CD4-positive, alpha-beta T cell (primary cell): ENCODE results near the gene AAK1. TPM values are rescaled to one million over a fixed set of nuclear protein-coding genes. Genes with fewer than 3 reads are reported as not detected.

Experiments
- ATAC-seq: fragments of 200-7000 bp; cut with Tn5 transposase; one replicate; pipeline ENCODE4 v1.10.0; 2022; ENCODE audit warnings: mild to moderate bottlenecking; ENCODE audit not compliant: poor library complexity
- CTCF ChIA-PET: fragments of 350-600 bp; sonication (Branson Sonifier 250); formaldehyde crosslinking; loops from one replicate; lab custom pipeline; 2021; ENCODE audit warnings: antibody characterized with exemption, inconsistent platforms; lab: Charles Lee
- POLR2A ChIA-PET: fragments of 350-600 bp; sonication (Branson Sonifier 250); formaldehyde crosslinking; loops from one replicate; lab custom pipeline; 2021; ENCODE audit warnings: antibody characterized with exemption, inconsistent platforms; lab: Charles Lee
- DNase-seq, 14 experiments: peaks; one replicate each; pipeline ENCODE4 v3.0.0-alpha.2; 2013 to 2020; ENCODE audit warnings: mixed read lengths in 2 of 14
- H3K27ac ChIP-seq, 2 donors: one replicate each; pipeline versions ENCODE4 v1.5.1 to v1.7.0; 2013; ENCODE audit warnings: low read length in 2 of 2, low read depth in 1 of 2, mild to moderate bottlenecking in 1 of 2
- H3K27me3 ChIP-seq, 2 experiments: 1 replicate in 1 of 2; 2 replicates in 1 of 2; pipeline versions ENCODE4 v1.6.1 to v1.7.0; 2013; ENCODE audit warnings: low read length in 2 of 2, control low read depth in 1 of 2, mild to moderate bottlenecking in 1 of 2, moderate library complexity in 1 of 2; ENCODE audit not compliant: insufficient read depth in 2 of 2, control insufficient read depth in 1 of 2
- H3K36me3 ChIP-seq: one replicate; pipeline ENCODE4 v1.6.1; 2013; ENCODE audit warnings: low read length, control low read depth; ENCODE audit not compliant: insufficient read depth
- H3K4me1 ChIP-seq: one replicate; pipeline ENCODE4 v1.6.1; 2013; ENCODE audit warnings: low read length, control low read depth; ENCODE audit not compliant: insufficient read depth
- H3K4me3 ChIP-seq: one replicate; pipeline ENCODE4 v1.5.1; 2013; ENCODE audit warnings: mild to moderate bottlenecking, low read length, moderate library complexity
- H3K9me3 ChIP-seq, 2 experiments: 1 replicate in 1 of 2; 2 replicates in 1 of 2; pipeline versions ENCODE4 v1.6.1 to v1.7.0; 2013; ENCODE audit warnings: low read length in 2 of 2, mild to moderate bottlenecking in 2 of 2, control low read depth in 1 of 2, moderate library complexity in 1 of 2; ENCODE audit not compliant: control insufficient read depth in 1 of 2, insufficient read depth in 1 of 2
- H3K27ac Mint-ChIP-seq: one replicate; pipeline ENCODE4 v1.8.0; 2020; ENCODE audit warnings: mixed read lengths
- H3K27me3 Mint-ChIP-seq: one replicate; pipeline ENCODE4 v1.8.0; 2021; ENCODE audit warnings: mixed read lengths
- H3K36me3 Mint-ChIP-seq: one replicate; pipeline ENCODE4 v1.8.0; 2021; ENCODE audit warnings: low read depth, mixed read lengths
- H3K4me1 Mint-ChIP-seq: one replicate; pipeline ENCODE4 v1.8.0; 2021; ENCODE audit warnings: low read depth, mixed read lengths
- H3K4me3 Mint-ChIP-seq: one replicate; pipeline ENCODE4 v1.8.0; 2020; ENCODE audit warnings: mild to moderate bottlenecking, mixed read lengths
- H3K9me3 Mint-ChIP-seq: one replicate; pipeline ENCODE4 v1.8.0; 2020; ENCODE audit warnings: mixed read lengths
- intact Hi-C, 2 experiments: fragments of 100-400 bp; cut with DNase I in 1 of 2; cut with micrococcal nuclease in 1 of 2; formaldehyde crosslinking; loops; one replicate each; pipeline versions ENCODE4 v1.15.1 to v1.9.0; 2023 to 2025; cut with DNase I, micrococcal nuclease
- total RNA-seq, 174 experiments: library from RNA in 2 of 174; stranded (reverse) in 2 of 174; gene quantifications; one replicate each; pipeline ENCODE4 v1.2.3 and lab custom pipeline; 2021 to 2026
- TF ChIP-seq, protein P1 (sequence below): fragments of 200-600 bp; IDR thresholded peaks from one replicate; pipeline ENCODE4 v1.8.0; 2022; ENCODE audit warnings: antibody characterized with exemption, mild to moderate bottlenecking

Gene AAK1
- total RNA-seq, 2 experiments from 2014 or later, result 201 to 208 TPM

DNA sequence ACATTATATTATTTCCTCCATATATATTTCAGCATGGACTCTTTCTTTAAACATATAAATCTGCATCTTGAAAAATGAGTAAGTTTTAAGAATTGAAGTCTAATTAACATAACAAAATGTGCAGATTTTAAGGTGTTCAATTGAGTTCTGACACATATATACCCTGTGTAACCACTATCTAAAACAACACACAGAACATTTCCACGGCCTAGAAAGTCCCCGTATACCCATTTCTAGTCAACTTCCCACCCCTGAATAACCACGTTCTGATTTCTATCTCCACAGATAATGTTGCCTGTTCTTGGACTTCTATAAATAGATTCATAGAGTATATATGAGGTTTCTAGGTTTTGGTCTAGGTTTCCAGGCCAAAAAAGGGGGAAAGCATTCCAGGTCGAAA, 87.5 kb downstream of the AAK1 start:
- no peaks in the 10 kb centered on the region for H3K9me3 ChIP-seq
- CTCF ChIA-PET, result interaction anchor here (2.0 kb wide), 1 partner anchor 10 kb away, joined by 9 read pairs; no protein-coding TSS in a partner anchor
- H3K27ac ChIP-seq, result peak overlapping the region in 1 of 2 donors; percentile 5
- POLR2A ChIA-PET, result interaction anchor here (0.6 to 1.8 kb wide), 2 partner anchors 9 to 186 kb away, joined by 3 to 7 read pairs; no protein-coding TSS in a partner anchor
- Mint-ChIP-seq H3K27me3 (no peaks in the 10 kb centered on the region), H3K27ac (peak overlapping the region; percentile 62), H3K9me3 (no peaks in the 10 kb centered on the region), H3K36me3 (peaks cover 59% of the 10 kb centered on the region), H3K4me1 (peaks cover 87% of the 10 kb centered on the region), H3K4me3 (peak overlapping the region; percentile 6)
- H3K27me3 ChIP-seq, result no peaks in the 10 kb centered on the region
- intact Hi-C loops, result loop anchor here in 1 of 2 experiments (2.0 kb wide), 1 partner anchor 69 kb away; no protein-coding TSS in a partner anchor
- peaks cover 47% of the 10 kb centered on the region for H3K4me1 ChIP-seq
- DNase-seq (no peak), ATAC-seq (no peak)
- peaks cover 34% of the 10 kb centered on the region for H3K36me3 ChIP-seq
- TF ChIP-seq, protein P1, sequence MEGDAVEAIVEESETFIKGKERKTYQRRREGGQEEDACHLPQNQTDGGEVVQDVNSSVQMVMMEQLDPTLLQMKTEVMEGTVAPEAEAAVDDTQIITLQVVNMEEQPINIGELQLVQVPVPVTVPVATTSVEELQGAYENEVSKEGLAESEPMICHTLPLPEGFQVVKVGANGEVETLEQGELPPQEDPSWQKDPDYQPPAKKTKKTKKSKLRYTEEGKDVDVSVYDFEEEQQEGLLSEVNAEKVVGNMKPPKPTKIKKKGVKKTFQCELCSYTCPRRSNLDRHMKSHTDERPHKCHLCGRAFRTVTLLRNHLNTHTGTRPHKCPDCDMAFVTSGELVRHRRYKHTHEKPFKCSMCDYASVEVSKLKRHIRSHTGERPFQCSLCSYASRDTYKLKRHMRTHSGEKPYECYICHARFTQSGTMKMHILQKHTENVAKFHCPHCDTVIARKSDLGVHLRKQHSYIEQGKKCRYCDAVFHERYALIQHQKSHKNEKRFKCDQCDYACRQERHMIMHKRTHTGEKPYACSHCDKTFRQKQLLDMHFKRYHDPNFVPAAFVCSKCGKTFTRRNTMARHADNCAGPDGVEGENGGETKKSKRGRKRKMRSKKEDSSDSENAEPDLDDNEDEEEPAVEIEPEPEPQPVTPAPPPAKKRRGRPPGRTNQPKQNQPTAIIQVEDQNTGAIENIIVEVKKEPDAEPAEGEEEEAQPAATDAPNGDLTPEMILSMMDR, result no peak
- H3K4me3 ChIP-seq, result no peak overlapping the region

DNA sequence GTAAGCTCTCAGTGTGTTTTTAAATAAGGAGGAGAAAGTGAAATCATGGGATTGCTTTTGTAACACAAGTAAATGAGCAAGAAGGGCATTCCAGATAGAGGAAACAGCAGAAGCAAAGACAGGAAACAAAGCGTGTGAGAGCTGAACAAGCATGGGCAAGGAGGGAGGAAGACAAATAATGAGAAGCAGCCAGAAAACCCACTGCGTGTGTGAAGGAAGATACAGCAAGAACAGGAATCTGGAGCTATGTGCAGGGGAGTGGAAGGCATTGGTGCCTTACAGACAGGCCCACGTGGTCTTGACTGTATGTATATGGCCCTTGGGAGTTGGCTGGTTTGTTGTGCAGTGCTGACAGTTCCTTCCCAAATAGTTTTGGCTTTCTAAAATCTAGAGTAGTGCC, 88.6 kb downstream of the AAK1 start:
- peak; percentile 23 for ATAC-seq

DNA sequence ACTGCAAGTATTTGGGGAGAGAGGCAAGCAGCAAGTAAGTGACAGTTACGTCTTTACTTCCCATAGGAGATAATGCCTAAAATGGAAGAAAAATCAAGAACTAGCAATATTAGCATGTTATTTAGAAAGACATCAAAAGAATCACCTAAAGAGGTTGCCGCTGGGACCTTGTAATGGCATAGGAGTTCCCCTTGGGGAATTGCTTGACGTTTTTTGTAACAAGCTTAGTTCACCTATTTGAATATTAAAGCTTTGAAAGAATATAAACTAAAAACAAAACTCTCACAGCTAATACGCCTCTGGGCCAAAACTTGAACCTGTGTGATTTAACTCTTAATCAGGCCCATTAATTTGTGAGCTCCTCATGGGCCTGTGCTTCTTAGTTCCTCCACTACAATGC, 89.0 kb downstream of the AAK1 start:
- peaks cover 72% of the 10 kb centered on the region for H3K36me3 Mint-ChIP-seq
- Histone ChIP-seq H3K27ac (no peak overlapping the region), H3K36me3 (peaks cover 36% of the 10 kb centered on the region), H3K4me1 (peaks cover 38% of the 10 kb centered on the region), H3K9me3 (no peaks in the 10 kb centered on the region), H3K4me3 (no peak overlapping the region), H3K27me3 (no peaks in the 10 kb centered on the region)
- intact Hi-C loops, result no loop called here
- peak overlapping the region; percentile 62 for H3K27ac Mint-ChIP-seq
- peak overlapping the region; percentile 1 for H3K4me3 Mint-ChIP-seq
- TF ChIP-seq, protein P1, result no peak
- H3K9me3 Mint-ChIP-seq, result no peaks in the 10 kb centered on the region
- peaks cover 83% of the 10 kb centered on the region for H3K4me1 Mint-ChIP-seq
- ATAC-seq (no peak), DNase-seq (no peak)
- POLR2A ChIA-PET, result interaction anchor here (0.6 to 1.4 kb wide), 3 partner anchors 10 to 87 kb away, joined by 3 to 4 read pairs (median 3); no protein-coding TSS in a partner anchor
- CTCF ChIA-PET, result interaction anchor here (0.8 to 3.3 kb wide), 3 partner anchors 11 to 170 kb away, joined by 3 to 14 read pairs (median 3); no protein-coding TSS in a partner anchor
- H3K27me3 Mint-ChIP-seq, result no peaks in the 10 kb centered on the region

More for the DNA sequence above, 88.6 kb downstream of the AAK1 start:
- H3K27ac Mint-ChIP-seq, result peak overlapping the region; percentile 62
- Histone ChIP-seq H3K27ac (peak overlapping the region in 1 of 2 donors; percentile 35), H3K27me3 (no peaks in the 10 kb centered on the region), H3K4me3 (no peak overlapping the region), H3K36me3 (peaks cover 35% of the 10 kb centered on the region), H3K4me1 (peaks cover 42% of the 10 kb centered on the region), H3K9me3 (no peaks in the 10 kb centered on the region)
- DNase-seq, result peak in 2 of 14 experiments; percentile 26 to 40
- CTCF ChIA-PET, result interaction anchor here (0.8 to 3.3 kb wide), 3 partner anchors 11 to 170 kb away, joined by 3 to 14 read pairs (median 3); no protein-coding TSS in a partner anchor
- intact Hi-C loops, result no loop called here
- H3K4me3 Mint-ChIP-seq, result peak overlapping the region; percentile 1
- POLR2A ChIA-PET, result interaction anchor here (0.6 to 1.4 kb wide), 3 partner anchors 9 to 87 kb away, joined by 3 to 4 read pairs (median 3); no protein-coding TSS in a partner anchor
- TF ChIP-seq, protein P1, result no peak
- no peaks in the 10 kb centered on the region for H3K9me3 Mint-ChIP-seq
- H3K27me3 Mint-ChIP-seq, result no peaks in the 10 kb centered on the region
- peaks cover 67% of the 10 kb centered on the region for H3K36me3 Mint-ChIP-seq
- peaks cover 83% of the 10 kb centered on the region for H3K4me1 Mint-ChIP-seq
